Mesenchymal stem cell (in vitro differentiated cells and primary cell): Measurements from ENCODE around the gene HIRA.
A peak's percentile ranks its signal among the peaks of the same experiment; 100 is the strongest.

ENCODE experiments used
- DNase-seq: peaks from one replicate; pipeline ENCODE4 v3.0.0-alpha.2; 2013
- H2AFZ ChIP-seq: one replicate; pipeline ENCODE4 v1.6.1; 2013; ENCODE audit warnings: low read depth, mild to moderate bottlenecking, control low read depth, inconsistent platforms, low read length, moderate library complexity
- H2AK5ac ChIP-seq: 2 replicates; pipeline ENCODE4 v1.6.1; 2013; ENCODE audit warnings: low read length, moderate library complexity, mild to moderate bottlenecking, inconsistent platforms; ENCODE audit not compliant: severe bottlenecking
- H2BK120ac ChIP-seq: one replicate; pipeline ENCODE4 v1.6.1; 2013; ENCODE audit warnings: low read depth, mild to moderate bottlenecking, inconsistent platforms, low read length, moderate library complexity
- H2BK12ac ChIP-seq, 2 experiments: one replicate each; pipeline ENCODE4 v1.6.1; 2013; ENCODE audit warnings: inconsistent platforms in 2 of 2, low read length in 2 of 2, mild to moderate bottlenecking in 2 of 2, moderate library complexity in 2 of 2, control low read depth in 1 of 2
- H2BK15ac ChIP-seq: one replicate; pipeline ENCODE4 v1.6.1; 2013; ENCODE audit warnings: mild to moderate bottlenecking, low read depth, inconsistent platforms; ENCODE audit not compliant: poor library complexity, severe bottlenecking
- H2BK5ac ChIP-seq: 2 replicates; pipeline ENCODE4 v1.6.1; 2013; ENCODE audit warnings: low read depth, mild to moderate bottlenecking, low read length, control low read depth, inconsistent platforms; ENCODE audit not compliant: poor library complexity, severe bottlenecking
- H3K14ac ChIP-seq, 2 experiments: one replicate each; pipeline ENCODE4 v1.6.1; 2013; ENCODE audit warnings: inconsistent platforms in 2 of 2, low read length in 2 of 2, control low read depth in 1 of 2, mild to moderate bottlenecking in 1 of 2, moderate library complexity in 1 of 2
- H3K18ac ChIP-seq, 2 experiments: one replicate each; pipeline ENCODE4 v1.6.1; 2013; ENCODE audit warnings: inconsistent platforms in 2 of 2, low read length in 2 of 2, control low read depth in 1 of 2, low read depth in 1 of 2, mild to moderate bottlenecking in 1 of 2
- H3K23ac ChIP-seq, 2 experiments: one replicate each; pipeline ENCODE4 v1.6.1; 2013; ENCODE audit warnings: inconsistent platforms in 2 of 2, low read length in 2 of 2, mild to moderate bottlenecking in 2 of 2, moderate library complexity in 2 of 2, control low read depth in 1 of 2
- H3K27ac ChIP-seq: 2 replicates; pipeline ENCODE4 v1.5.1; 2013; ENCODE audit warnings: mild to moderate bottlenecking, moderate library complexity, low read length, control low read depth, inconsistent platforms; ENCODE audit not compliant: poor library complexity, severe bottlenecking
- H3K27me3 ChIP-seq, 2 experiments: 2 replicates each; pipeline versions ENCODE4 v1.6.1 to v1.7.0; 2013; ENCODE audit warnings: low read length in 2 of 2, mild to moderate bottlenecking in 2 of 2, moderate library complexity in 2 of 2, control low read depth in 1 of 2, inconsistent platforms in 1 of 2; ENCODE audit not compliant: control insufficient read depth in 1 of 2, insufficient read depth in 1 of 2
- H3K36me3 ChIP-seq, 2 experiments: 2 replicates each; pipeline versions ENCODE4 v1.6.1 to v1.7.0; 2013; ENCODE audit warnings: low read length in 2 of 2, control low read depth in 1 of 2, inconsistent platforms in 1 of 2, low read depth in 1 of 2, mild to moderate bottlenecking in 1 of 2; ENCODE audit not compliant: insufficient read depth in 2 of 2, control insufficient read depth in 1 of 2
- H3K4ac ChIP-seq, 2 experiments: one replicate each; pipeline ENCODE4 v1.6.1; 2013; ENCODE audit warnings: inconsistent platforms in 2 of 2, low read length in 2 of 2, mild to moderate bottlenecking in 2 of 2, moderate library complexity in 2 of 2, control low read depth in 1 of 2, low read depth in 1 of 2
- H3K4me1 ChIP-seq: 2 replicates; pipeline ENCODE4 v1.6.1; 2013; ENCODE audit warnings: low read depth, low read length, control low read depth; ENCODE audit not compliant: control insufficient read depth, insufficient read depth
- H3K4me2 ChIP-seq: 2 replicates; pipeline ENCODE4 v1.6.1; 2013; ENCODE audit warnings: low read length, mild to moderate bottlenecking, inconsistent platforms; ENCODE audit not compliant: poor library complexity, severe bottlenecking
- H3K4me3 ChIP-seq, 2 experiments: 2 replicates each; pipeline versions ENCODE4 v1.5.1 to v1.7.0; 2013; ENCODE audit warnings: low read length in 2 of 2, mild to moderate bottlenecking in 2 of 2, control low read depth in 1 of 2, low read depth in 1 of 2; ENCODE audit not compliant: insufficient read depth in 1 of 2
- H3K79me1 ChIP-seq: replicated peaks from 2 replicates; pipeline ENCODE4 v1.6.1; 2013; ENCODE audit warnings: mild to moderate bottlenecking, control low read depth, low read length, inconsistent platforms; ENCODE audit not compliant: poor library complexity, severe bottlenecking
- H3K9ac ChIP-seq: 2 replicates; pipeline ENCODE4 v1.7.0; 2013; ENCODE audit warnings: mild to moderate bottlenecking, low read length, moderate library complexity
- H3K9me3 ChIP-seq: 2 replicates; pipeline ENCODE4 v1.7.0; 2013; ENCODE audit warnings: mild to moderate bottlenecking, low read length; ENCODE audit not compliant: control insufficient read depth
- H4K8ac ChIP-seq: one replicate; pipeline ENCODE4 v1.6.1; 2013; ENCODE audit warnings: inconsistent platforms, mild to moderate bottlenecking, low read length, moderate library complexity
- H4K91ac ChIP-seq: one replicate; pipeline ENCODE4 v1.6.1; 2013; ENCODE audit warnings: mild to moderate bottlenecking, low read length, inconsistent platforms
- WGBS: methylation state at CpG from one replicate; pipeline ENCODE4 v1.1.7; 2013; ENCODE audit warnings: mixed read lengths; 5-methylcytosine and 5-hydroxymethylcytosine counted together

The HIRA gene

GRCh38 chr22:19386248-19386647, 45.3 kb downstream of the HIRA start:
- no peaks in the 10 kb centered on the region for H3K4me1 ChIP-seq
- H4K91ac ChIP-seq, result no peak overlapping the region
- no peak overlapping the region for H3K18ac ChIP-seq
- no peak for DNase-seq
- H3K36me3 ChIP-seq, result peaks cover 73 to 96% of the 10 kb centered on the region in 2 experiments
- no peak overlapping the region for H3K9ac ChIP-seq
- no peak overlapping the region for H2BK5ac ChIP-seq
- no peak overlapping the region for H2BK15ac ChIP-seq
- 95% methylated on average over 2 of the region's 2 CpGs for WGBS
- peaks cover 10% of the 10 kb centered on the region for H3K79me1 ChIP-seq
- H3K27ac ChIP-seq, result no peak overlapping the region
- no peaks in the 10 kb centered on the region for H3K9me3 ChIP-seq
- H3K14ac ChIP-seq, result no peak overlapping the region
- no peak overlapping the region for H3K4me2 ChIP-seq
- no peak overlapping the region for H3K4me3 ChIP-seq
- H2BK120ac ChIP-seq, result no peak overlapping the region
- H3K4ac ChIP-seq, result no peak overlapping the region
- H4K8ac ChIP-seq, result no peak overlapping the region
- no peak overlapping the region for H2AFZ ChIP-seq
- H2BK12ac ChIP-seq, result no peak overlapping the region
- H2AK5ac ChIP-seq, result no peak overlapping the region
- no peak overlapping the region for H3K23ac ChIP-seq
- no peaks in the 10 kb centered on the region for H3K27me3 ChIP-seq

GRCh38 chr22:19385221-19385906, 46.2 kb downstream of the HIRA start:
- Histone ChIP-seq H3K9ac (no peak overlapping the region), H3K4me3 (no peak overlapping the region), H3K4me1 (no peaks in the 10 kb centered on the region), H3K14ac (no peak overlapping the region), H2BK15ac (no peak overlapping the region), H3K9me3 (no peaks in the 10 kb centered on the region), H2BK12ac (no peak overlapping the region), H3K18ac (no peak overlapping the region), H2AK5ac (no peak overlapping the region), H3K36me3 (peaks cover 69 to 95% of the 10 kb centered on the region in 2 experiments), H2BK5ac (no peak overlapping the region), H3K27me3 (no peaks in the 10 kb centered on the region), H2AFZ (no peak overlapping the region), H3K23ac (no peak overlapping the region), H4K8ac (no peak overlapping the region), H3K79me1 (peaks cover 10% of the 10 kb centered on the region), H3K27ac (no peak overlapping the region), H3K4me2 (no peak overlapping the region), H3K4ac (no peak overlapping the region), H2BK120ac (no peak overlapping the region), H4K91ac (peak overlapping the region; percentile 34)
- no peak for DNase-seq
- WGBS, result 97% methylated on average over 14 of the region's 14 CpGs

- H3K4me1 ChIP-seq, result no peaks in the 10 kb centered on the region
- 76% methylated on average over 8 of the region's 9 CpGs for WGBS
- H2BK120ac ChIP-seq, result no peak overlapping the region
Measured at GRCh38 chr22:19383292-19383691, 48.2 kb downstream of the HIRA start.

GRCh38 chr22:19382240-19382639, 49.3 kb downstream of the HIRA start:
- Histone ChIP-seq H2AK5ac (no peak overlapping the region), H2BK15ac (no peak overlapping the region), H3K36me3 (peaks cover 54 to 81% of the 10 kb centered on the region in 2 experiments), H3K9ac (no peak overlapping the region), H3K4me2 (no peak overlapping the region), H3K9me3 (no peaks in the 10 kb centered on the region), H3K79me1 (peaks cover 5% of the 10 kb centered on the region), H3K27me3 (no peaks in the 10 kb centered on the region), H4K8ac (no peak overlapping the region), H4K91ac (no peak overlapping the region), H2AFZ (no peak overlapping the region), H3K4me3 (no peak overlapping the region), H3K27ac (no peak overlapping the region), H3K23ac (no peak overlapping the region), H3K14ac (no peak overlapping the region), H3K4ac (no peak overlapping the region), H2BK120ac (no peak overlapping the region), H3K4me1 (no peaks in the 10 kb centered on the region), H2BK5ac (no peak overlapping the region), H2BK12ac (no peak overlapping the region), H3K18ac (no peak overlapping the region)
- 97% methylated on average over 5 of the region's 5 CpGs for WGBS
- no peak for DNase-seq

More at GRCh38 chr22:19383292-19383691, 48.2 kb downstream of the HIRA start:
- Histone ChIP-seq H3K27me3 (no peaks in the 10 kb centered on the region), H3K4ac (no peak overlapping the region), H3K27ac (no peak overlapping the region), H3K14ac (no peak overlapping the region), H2BK15ac (no peak overlapping the region), H3K9me3 (no peaks in the 10 kb centered on the region), H2AFZ (no peak overlapping the region), H4K91ac (no peak overlapping the region), H3K36me3 (peaks cover 54 to 81% of the 10 kb centered on the region in 2 experiments), H4K8ac (no peak overlapping the region), H3K79me1 (peaks cover 5% of the 10 kb centered on the region), H2BK12ac (no peak overlapping the region), H2BK5ac (no peak overlapping the region), H3K4me3 (no peak overlapping the region), H3K23ac (no peak overlapping the region), H3K18ac (no peak overlapping the region), H2AK5ac (no peak overlapping the region), H3K4me2 (no peak overlapping the region), H3K9ac (no peak overlapping the region)
- DNase-seq, result no peak
